ENCODE measurements around the gene PPM1L.

The PPM1L gene

GRCh38 chr3:160904691-160905090, 148.7 kb downstream of the PPM1L start:
- Histone ChIP-seq H2AFZ (ENCODE audit: low read length) (no peak overlapping the region), H3K9ac (ENCODE audit: low read length) (no peak overlapping the region), H4K20me1 (ENCODE audit: insufficient read depth, low read length) (no peaks in the 10 kb centered on the region), H3K27ac (ENCODE audit: low read length) (no peak overlapping the region), H3K4me3 (ENCODE audit: low read length) (no peak overlapping the region), H3K4me1 (ENCODE audit: low read length) (no peaks in the 10 kb centered on the region), H3K27me3 (replicated peaks; ENCODE audit: insufficient read depth, low read length) (no peaks in the 10 kb centered on the region), H3K79me2 (ENCODE audit: low read length) (no peaks in the 10 kb centered on the region), H3K9me3 (replicated peaks; ENCODE audit: insufficient read depth, low read length) (no peaks in the 10 kb centered on the region), H3K4me2 (ENCODE audit: low read depth, low read length) (no peak overlapping the region), H3K36me3 (replicated peaks; ENCODE audit: insufficient read depth, low read length) (no peaks in the 10 kb centered on the region), H3K9me2 (replicated peaks; ENCODE audit: insufficient read depth, low read length) (no peaks in the 10 kb centered on the region), H3F3A (ENCODE audit: insufficient read depth, low read length) (no peaks in the 10 kb centered on the region)
- TF ChIP-seq, protein P1, sequence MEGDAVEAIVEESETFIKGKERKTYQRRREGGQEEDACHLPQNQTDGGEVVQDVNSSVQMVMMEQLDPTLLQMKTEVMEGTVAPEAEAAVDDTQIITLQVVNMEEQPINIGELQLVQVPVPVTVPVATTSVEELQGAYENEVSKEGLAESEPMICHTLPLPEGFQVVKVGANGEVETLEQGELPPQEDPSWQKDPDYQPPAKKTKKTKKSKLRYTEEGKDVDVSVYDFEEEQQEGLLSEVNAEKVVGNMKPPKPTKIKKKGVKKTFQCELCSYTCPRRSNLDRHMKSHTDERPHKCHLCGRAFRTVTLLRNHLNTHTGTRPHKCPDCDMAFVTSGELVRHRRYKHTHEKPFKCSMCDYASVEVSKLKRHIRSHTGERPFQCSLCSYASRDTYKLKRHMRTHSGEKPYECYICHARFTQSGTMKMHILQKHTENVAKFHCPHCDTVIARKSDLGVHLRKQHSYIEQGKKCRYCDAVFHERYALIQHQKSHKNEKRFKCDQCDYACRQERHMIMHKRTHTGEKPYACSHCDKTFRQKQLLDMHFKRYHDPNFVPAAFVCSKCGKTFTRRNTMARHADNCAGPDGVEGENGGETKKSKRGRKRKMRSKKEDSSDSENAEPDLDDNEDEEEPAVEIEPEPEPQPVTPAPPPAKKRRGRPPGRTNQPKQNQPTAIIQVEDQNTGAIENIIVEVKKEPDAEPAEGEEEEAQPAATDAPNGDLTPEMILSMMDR (IDR thresholded peaks at IDR 0.05; ENCODE audit: low read length), result no peak
- TF ChIP-seq EZH2phosphoT487 (IDR thresholded peaks at IDR 0.05; ENCODE audit: low read length) (no peak), EZH2 (optimal IDR thresholded peaks at IDR 0.05; ENCODE audit: low read depth, low read length) (no peak)
- no peak for DNase-seq

DNA sequence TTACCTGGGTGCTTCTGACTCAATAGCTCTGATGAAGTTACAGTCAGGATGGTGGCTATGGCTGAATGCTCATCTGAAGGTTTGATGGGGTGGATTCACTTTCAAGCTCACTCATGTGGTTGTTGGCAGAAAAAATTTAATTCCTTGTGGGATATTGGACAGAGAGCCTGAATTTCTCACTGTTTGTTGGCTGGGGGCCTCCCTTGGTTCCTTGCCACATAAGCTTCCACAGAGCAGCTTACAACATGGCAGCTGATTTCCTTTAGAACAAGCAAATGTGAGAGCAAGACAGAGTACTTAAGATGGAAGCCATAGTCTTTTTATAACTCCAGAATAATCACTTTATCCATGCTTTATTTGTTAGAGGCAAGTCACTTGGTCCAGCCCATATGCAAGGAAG, 150.6 kb downstream of the PPM1L start:
- Histone ChIP-seq H3K4me3 (ENCODE audit: low read length) (no peak overlapping the region), H3K27me3 (replicated peaks; ENCODE audit: insufficient read depth, low read length) (no peaks in the 10 kb centered on the region), H3K9ac (ENCODE audit: low read length) (no peak overlapping the region), H2AFZ (ENCODE audit: low read length) (no peak overlapping the region), H3F3A (ENCODE audit: insufficient read depth, low read length) (no peaks in the 10 kb centered on the region), H3K79me2 (ENCODE audit: low read length) (no peaks in the 10 kb centered on the region), H3K4me1 (ENCODE audit: low read length) (no peaks in the 10 kb centered on the region), H3K36me3 (replicated peaks; ENCODE audit: insufficient read depth, low read length) (no peaks in the 10 kb centered on the region), H3K9me3 (replicated peaks; ENCODE audit: insufficient read depth, low read length) (no peaks in the 10 kb centered on the region), H4K20me1 (ENCODE audit: insufficient read depth, low read length) (no peaks in the 10 kb centered on the region), H3K27ac (ENCODE audit: low read length) (no peak overlapping the region), H3K4me2 (ENCODE audit: low read depth, low read length) (no peak overlapping the region), H3K9me2 (replicated peaks; ENCODE audit: insufficient read depth, low read length) (no peaks in the 10 kb centered on the region)
- DNase-seq, result no peak
- TF ChIP-seq EZH2phosphoT487 (IDR thresholded peaks at IDR 0.05; ENCODE audit: low read length) (no peak), EZH2 (optimal IDR thresholded peaks at IDR 0.05; ENCODE audit: low read depth, low read length) (no peak)
- TF ChIP-seq, protein P1 (IDR thresholded peaks at IDR 0.05; ENCODE audit: low read length), result no peak

GRCh38 chr3:160909917-160910316, 153.9 kb downstream of the PPM1L start:
- no peak overlapping the region for H3K4me3 ChIP-seq (ENCODE audit: low read length)
- H3K79me2 ChIP-seq (ENCODE audit: low read length), result no peaks in the 10 kb centered on the region
- H2AFZ ChIP-seq (ENCODE audit: low read length), result no peak overlapping the region
- H3K36me3 ChIP-seq (replicated peaks; ENCODE audit: insufficient read depth, low read length), result no peaks in the 10 kb centered on the region
- H3K4me2 ChIP-seq (ENCODE audit: low read depth, low read length), result no peak overlapping the region
- H3K27ac ChIP-seq (ENCODE audit: low read length), result no peak overlapping the region
- no peaks in the 10 kb centered on the region for H3K9me3 ChIP-seq (replicated peaks; ENCODE audit: insufficient read depth, low read length)
- TF ChIP-seq EZH2 (optimal IDR thresholded peaks at IDR 0.05; ENCODE audit: low read depth, low read length) (no peak), EZH2phosphoT487 (IDR thresholded peaks at IDR 0.05; ENCODE audit: low read length) (no peak)
- TF ChIP-seq, protein P1 (IDR thresholded peaks at IDR 0.05; ENCODE audit: low read length), result no peak
- H3K9ac ChIP-seq (ENCODE audit: low read length), result no peak overlapping the region
- H3F3A ChIP-seq (ENCODE audit: insufficient read depth, low read length), result no peaks in the 10 kb centered on the region
- H3K9me2 ChIP-seq (replicated peaks; ENCODE audit: insufficient read depth, low read length), result no peaks in the 10 kb centered on the region
- no peaks in the 10 kb centered on the region for H4K20me1 ChIP-seq (ENCODE audit: insufficient read depth, low read length)
- no peaks in the 10 kb centered on the region for H3K27me3 ChIP-seq (replicated peaks; ENCODE audit: insufficient read depth, low read length)
- DNase-seq, result no peak
- no peaks in the 10 kb centered on the region for H3K4me1 ChIP-seq (ENCODE audit: low read length)
